GM23338 (cell line): ENCODE measurements around the gene C8G. TPM values are rescaled to one million over a fixed set of nuclear protein-coding genes. Genes with fewer than 3 reads are reported as not detected.

Experiments used
- ATAC-seq: fragments of 200-7000 bp; cut with Tn5 transposase; 3 replicates; pipeline ENCODE4 v1.9.1; 2020
- DNase-seq: peaks from one replicate; pipeline ENCODE4 v3.0.0-alpha.2; 2015; ENCODE audit warnings: low spot score
- H2AFZ ChIP-seq: fragments of 200-600 bp; sonication (generic); 2 replicates; pipeline ENCODE4 v1.8.0; 2016; ENCODE audit warnings: antibody characterized with exemption, mild to moderate bottlenecking, moderate library complexity
- H3F3A ChIP-seq: fragments of 200-600 bp; sonication (generic); replicated peaks from 2 replicates; pipeline ENCODE4 v1.8.0; 2017; ENCODE audit warnings: antibody characterized with exemption, mixed run types, low read depth
- H3K27ac ChIP-seq: fragments of 200-600 bp; sonication (generic); 2 replicates; pipeline ENCODE4 v1.6.1; 2016; ENCODE audit warnings: low read depth
- H3K27me3 ChIP-seq: fragments of 200-600 bp; sonication (generic); 2 replicates; pipeline ENCODE4 v1.8.0; 2016; ENCODE audit warnings: mild to moderate bottlenecking, mixed run types, moderate library complexity; ENCODE audit not compliant: insufficient read depth
- H3K36me3 ChIP-seq: fragments of 200-600 bp; sonication (generic); 2 replicates; pipeline ENCODE4 v1.8.0; 2016; ENCODE audit warnings: mild to moderate bottlenecking; ENCODE audit not compliant: insufficient read depth
- H3K4me1 ChIP-seq: fragments of 200-600 bp; sonication (generic); 2 replicates; pipeline ENCODE4 v1.8.0; 2016; ENCODE audit warnings: mild to moderate bottlenecking, moderate library complexity; ENCODE audit not compliant: insufficient read depth
- H3K4me2 ChIP-seq: fragments of 200-600 bp; sonication (generic); 2 replicates; pipeline ENCODE4 v1.7.1; 2017; ENCODE audit warnings: mixed run types
- H3K4me3 ChIP-seq: fragments of 200-600 bp; sonication (generic); 2 replicates; pipeline ENCODE4 v1.6.1; 2016; ENCODE audit warnings: mixed run types
- H3K79me2 ChIP-seq: fragments of 200-600 bp; sonication (generic); replicated peaks from 2 replicates; pipeline ENCODE4 v1.8.0; 2017; ENCODE audit warnings: mild to moderate bottlenecking; ENCODE audit not compliant: insufficient read depth
- H3K9me2 ChIP-seq: fragments of 200-600 bp; sonication (generic); 2 replicates; pipeline ENCODE4 v1.8.0; 2017; ENCODE audit not compliant: insufficient read depth
- H4K20me1 ChIP-seq: fragments of 200-600 bp; sonication (generic); replicated peaks from 2 replicates; pipeline ENCODE4 v1.8.0; 2017; ENCODE audit warnings: mild to moderate bottlenecking; ENCODE audit not compliant: insufficient read depth
- H3K27ac Mint-ChIP-seq: 2 replicates; pipeline ENCODE4 v1.8.0; 2020; ENCODE audit warnings: inconsistent platforms, mild to moderate bottlenecking, moderate library complexity, mixed read lengths
- H3K27me3 Mint-ChIP-seq: 3 replicates; pipeline ENCODE4 v1.8.0; 2022; ENCODE audit warnings: low read depth, mild to moderate bottlenecking, moderate library complexity, mixed read lengths, inconsistent platforms; ENCODE audit not compliant: insufficient read depth, poor library complexity
- H3K36me3 Mint-ChIP-seq: 3 replicates; pipeline ENCODE4 v1.8.0; 2021; ENCODE audit warnings: low read depth, mild to moderate bottlenecking, inconsistent platforms, moderate library complexity, mixed read lengths
- H3K4me1 Mint-ChIP-seq: 3 replicates; pipeline ENCODE4 v1.8.0; 2020; ENCODE audit warnings: mild to moderate bottlenecking, inconsistent platforms, mixed read lengths
- H3K4me3 Mint-ChIP-seq: 3 replicates; pipeline ENCODE4 v1.8.0; 2021; ENCODE audit warnings: moderate library complexity, mild to moderate bottlenecking, inconsistent platforms, mixed read lengths
- H3K9me3 Mint-ChIP-seq: 3 replicates; pipeline ENCODE4 v1.8.0; 2020; ENCODE audit warnings: moderate library complexity, mild to moderate bottlenecking, inconsistent platforms, mixed read lengths
- CREB1 ChIP-seq: fragments of 250-450 bp; sonication (Bioruptor Pico); IDR thresholded peaks from 2 replicates; pipeline ENCODE4 v1.5.0; 2020; ENCODE audit warnings: low read depth, mild to moderate bottlenecking, moderate library complexity
- CTCF ChIP-seq, 2 experiments: fragments of 200-600 bp in 1 of 2; sonication (generic) in 1 of 2; conservative IDR thresholded peaks; 2 replicates each; pipeline versions ENCODE4 v1.5.1 to v1.6.1; 2016 to 2017; ENCODE audit warnings: antibody characterized with exemption in 2 of 2, low read depth in 2 of 2, mild to moderate bottlenecking in 2 of 2, moderate library complexity in 1 of 2
- EZH2 ChIP-seq: fragments of 200-600 bp; sonication (generic); IDR thresholded peaks from one replicate; pipeline ENCODE4 v1.8.0; 2017; ENCODE audit warnings: antibody characterized with exemption, mild to moderate bottlenecking, low read depth; ENCODE audit not compliant: unreplicated experiment
- EZH2phosphoT487 ChIP-seq: fragments of 200-600 bp; sonication (generic); IDR thresholded peaks from one replicate; pipeline ENCODE4 v1.8.1; 2018; ENCODE audit warnings: antibody characterized with exemption; ENCODE audit not compliant: unreplicated experiment
- JUNB ChIP-seq: IDR thresholded peaks from one replicate; pipeline ENCODE4 v1.6.1; 2016; ENCODE audit warnings: antibody characterized with exemption; ENCODE audit not compliant: unreplicated experiment
- NANOG ChIP-seq: IDR thresholded peaks from 2 replicates; pipeline ENCODE4 v1.6.1; 2016; ENCODE audit warnings: antibody characterized with exemption, borderline replicate concordance
- POLR2AphosphoS5 ChIP-seq: IDR thresholded peaks from 2 replicates; pipeline ENCODE4 v1.6.1; 2016; ENCODE audit warnings: antibody characterized with exemption, low read depth
- REST ChIP-seq: IDR thresholded peaks from one replicate; pipeline ENCODE4 v1.6.1; 2018; ENCODE audit warnings: antibody characterized with exemption; ENCODE audit not compliant: unreplicated experiment
- STAT1 ChIP-seq: IDR thresholded peaks from one replicate; pipeline ENCODE4 v1.6.1; 2016; ENCODE audit warnings: antibody characterized with exemption; ENCODE audit not compliant: unreplicated experiment
- ZNF114 ChIP-seq: fragments of 250-450 bp; sonication (Bioruptor Pico); IDR thresholded peaks from 2 replicates; pipeline ENCODE4 v1.5.0; 2020; ENCODE audit warnings: mild to moderate bottlenecking, moderate library complexity
- ZNF331 ChIP-seq: fragments of 250-450 bp; sonication (Bioruptor Pico); IDR thresholded peaks from 2 replicates; pipeline ENCODE4 v1.5.0; 2020; ENCODE audit warnings: low read depth, mild to moderate bottlenecking, moderate library complexity
- polyA plus RNA-seq: library from polyadenylated mRNA; unstranded; fragments of >200 nt; fragmentation: Nextera tagmentation; extraction: Ambion mirVana; gene quantifications from 2 replicates; pipeline ENCODE4 v1.2.1, GENCODE V29; 2016
- total RNA-seq: library from RNA; depleted of rRNA; stranded (reverse); fragments of >200 nt; shearing (Covaris generic); gene quantifications from 2 replicates; pipeline ENCODE4 v1.2.3, GENCODE V29; 2014
- TF ChIP-seq, protein P1 (sequence below): IDR thresholded peaks from 2 replicates; pipeline ENCODE4 v1.6.1; 2016; ENCODE audit warnings: antibody characterized with exemption

Gene C8G
- total and polyA plus RNA-seq, 2 experiments from 2014 or later = not detected

- TF ChIP-seq, protein P1, sequence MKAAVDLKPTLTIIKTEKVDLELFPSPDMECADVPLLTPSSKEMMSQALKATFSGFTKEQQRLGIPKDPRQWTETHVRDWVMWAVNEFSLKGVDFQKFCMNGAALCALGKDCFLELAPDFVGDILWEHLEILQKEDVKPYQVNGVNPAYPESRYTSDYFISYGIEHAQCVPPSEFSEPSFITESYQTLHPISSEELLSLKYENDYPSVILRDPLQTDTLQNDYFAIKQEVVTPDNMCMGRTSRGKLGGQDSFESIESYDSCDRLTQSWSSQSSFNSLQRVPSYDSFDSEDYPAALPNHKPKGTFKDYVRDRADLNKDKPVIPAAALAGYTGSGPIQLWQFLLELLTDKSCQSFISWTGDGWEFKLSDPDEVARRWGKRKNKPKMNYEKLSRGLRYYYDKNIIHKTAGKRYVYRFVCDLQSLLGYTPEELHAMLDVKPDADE = no peak
- TF ChIP-seq STAT1 (no peak), REST (no peak), CTCF (conservative IDR thresholded peaks at IDR 0.05; ENCODE audit: low read depth in 2 of 2) (no peak), ZNF331 (CRISPR knock-in tag) (no peak), EZH2 (no peak)
Observed at GRCh38 chr9:136916330-136917184, 28.5 kb upstream of the C8G start (continued).

DNA sequence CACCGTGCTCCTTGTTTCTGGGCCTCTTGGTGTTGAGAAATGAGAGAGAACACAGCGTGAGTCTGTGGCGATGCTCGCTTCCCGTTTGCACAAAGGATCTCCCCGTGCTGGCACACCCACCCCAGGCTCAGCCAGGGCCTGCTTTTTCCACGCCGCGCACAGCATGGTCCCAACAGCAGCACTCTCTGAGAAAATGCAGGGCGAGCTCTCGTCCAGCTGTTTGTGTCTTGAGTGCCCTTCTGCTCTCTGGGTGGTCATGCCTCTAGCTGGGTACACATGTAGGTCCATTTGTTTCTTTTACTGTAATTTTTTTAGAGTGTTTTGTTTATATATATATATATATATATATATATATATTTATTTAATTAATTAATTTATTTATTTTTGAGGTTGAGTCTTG is 27.1 kb upstream of the C8G start:
- DNase-seq (no peak), ATAC-seq (no peak)
- H3K4me1 ChIP-seq = no peaks in the 10 kb centered on the region
- no peaks in the 10 kb centered on the region for H3K27me3 ChIP-seq
- H3K27ac ChIP-seq = no peak overlapping the region
- H2AFZ ChIP-seq = no peak overlapping the region
- H3K27ac Mint-ChIP-seq = no peak overlapping the region
- H3K27me3 Mint-ChIP-seq = peaks cover 12% of the 10 kb centered on the region
- peaks cover 5% of the 10 kb centered on the region for H3K36me3 ChIP-seq
- no peak overlapping the region for H3K4me2 ChIP-seq
- H3F3A ChIP-seq = no peaks in the 10 kb centered on the region
- no peaks in the 10 kb centered on the region; the same call in 2 of the 3 replicates for H3K9me3 Mint-ChIP-seq
- no peaks in the 10 kb centered on the region for H3K4me1 Mint-ChIP-seq
- H3K4me3 ChIP-seq = no peak overlapping the region
- H3K9me2 ChIP-seq = no peaks in the 10 kb centered on the region
- no peaks in the 10 kb centered on the region; the same call in 1 of the 2 replicates for H3K79me2 ChIP-seq
- peaks cover 54% of the 10 kb centered on the region for H3K36me3 Mint-ChIP-seq
- peaks cover 7% of the 10 kb centered on the region; the same call in 1 of the 2 replicates for H4K20me1 ChIP-seq
- H3K4me3 Mint-ChIP-seq = no peak overlapping the region
- no peak for TF ChIP-seq NANOG
- TF ChIP-seq CTCF (conservative IDR thresholded peaks at IDR 0.05; ENCODE audit: low read depth in 2 of 2) = no peak
- no peak for TF ChIP-seq JUNB
- TF ChIP-seq REST = no peak
- no peak for TF ChIP-seq STAT1
- TF ChIP-seq, protein P1 = no peak
- TF ChIP-seq ZNF114 = no peak
- no peak for TF ChIP-seq POLR2AphosphoS5
- TF ChIP-seq EZH2phosphoT487 = no peak
- TF ChIP-seq ZNF331 (CRISPR knock-in tag) = no peak
- TF ChIP-seq CREB1 (CRISPR knock-in tag) = no peak
- no peak for TF ChIP-seq EZH2
